ENCODE data around the gene HNRNPR.
"Not testable (repeated sequence)": the region's sequence is repeated elsewhere in the genome, so short reads cannot be mapped to it uniquely, and the experiment has no call there.

Gene HNRNPR

DNA sequence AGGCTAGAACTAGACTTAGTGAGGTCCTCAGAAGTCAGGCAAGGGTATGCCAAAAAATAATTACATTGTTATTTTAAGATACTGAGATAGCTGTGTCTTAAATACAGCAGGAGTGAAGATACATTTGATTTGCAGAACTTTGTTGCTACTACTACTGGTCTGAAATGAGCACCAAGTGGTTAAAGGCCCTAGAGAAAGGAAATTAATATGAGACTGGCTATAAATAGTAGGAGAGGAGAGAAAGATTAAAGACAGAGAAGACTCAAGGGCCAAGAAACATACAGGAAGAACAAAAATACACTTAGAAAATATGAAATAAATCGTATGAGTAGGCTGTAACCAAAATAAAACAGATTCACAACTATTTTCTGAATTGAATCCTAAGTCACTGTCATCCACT lies 21.3 kb downstream of the HNRNPR start:
- no peak for DNase-seq

DNA sequence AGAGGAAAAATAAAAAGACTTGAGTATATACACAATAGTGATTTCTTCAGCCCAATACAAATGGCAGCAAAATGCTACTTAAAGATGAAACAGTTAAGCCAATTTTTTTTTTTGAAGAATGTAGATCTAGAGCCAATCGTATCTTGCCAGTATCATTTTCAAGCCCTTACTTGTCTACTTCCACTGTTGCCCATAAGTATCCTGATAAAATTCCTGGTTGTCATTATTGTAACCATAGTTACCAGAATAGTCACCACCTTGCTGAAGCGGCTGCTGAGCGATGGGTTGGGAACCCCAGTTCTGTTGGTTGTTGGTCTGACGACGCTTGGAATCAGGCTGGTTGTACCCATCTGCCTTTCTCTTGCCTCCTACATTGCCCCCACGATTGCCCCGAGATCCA lies 33.8 kb downstream of the HNRNPR start:
- not testable (repeated sequence) for DNase-seq

DNA sequence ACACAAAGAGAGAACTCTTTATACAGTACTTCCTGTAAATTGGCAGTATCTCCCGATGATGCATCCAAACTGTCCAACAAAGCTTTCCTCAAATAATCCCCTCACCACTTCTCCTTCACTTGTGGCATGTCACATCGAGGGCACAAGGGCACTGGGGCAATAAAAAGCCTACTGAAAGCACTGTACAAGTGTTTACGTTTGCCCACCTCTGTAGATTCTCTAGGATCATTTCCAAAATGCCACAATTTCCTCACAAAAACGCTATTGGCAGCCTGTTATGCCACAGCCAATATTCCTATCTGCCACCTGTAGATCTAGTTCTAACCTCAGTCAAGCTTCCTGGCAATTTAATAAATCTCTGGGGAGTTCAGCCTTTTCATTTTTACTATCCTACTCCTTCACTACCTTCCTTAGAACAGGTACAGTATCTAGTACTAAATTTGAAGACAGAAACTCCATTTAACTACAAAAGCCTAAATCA lies 39.9 kb downstream of the HNRNPR start:
- DNase-seq = no peak

DNA sequence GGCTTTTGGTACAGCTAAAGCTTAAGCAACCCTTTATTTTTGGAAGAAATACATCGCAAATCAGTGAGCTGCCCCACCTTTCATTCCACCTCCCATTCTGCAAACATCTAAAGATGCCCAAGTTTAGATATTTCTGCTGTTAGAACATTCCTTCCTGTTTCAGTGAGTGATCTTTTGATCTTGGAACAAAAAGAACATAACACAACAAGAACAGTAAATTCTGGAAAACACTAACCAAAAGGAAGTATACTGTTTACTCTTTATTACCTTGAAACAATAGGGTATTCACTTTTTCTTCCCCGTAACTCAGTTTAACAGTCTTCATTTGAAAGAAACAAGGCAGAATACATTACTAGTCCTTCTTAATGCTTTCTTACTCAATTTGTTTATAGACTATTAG lies 40.6 kb downstream of the HNRNPR start:
- DNase-seq = no peak

DNA sequence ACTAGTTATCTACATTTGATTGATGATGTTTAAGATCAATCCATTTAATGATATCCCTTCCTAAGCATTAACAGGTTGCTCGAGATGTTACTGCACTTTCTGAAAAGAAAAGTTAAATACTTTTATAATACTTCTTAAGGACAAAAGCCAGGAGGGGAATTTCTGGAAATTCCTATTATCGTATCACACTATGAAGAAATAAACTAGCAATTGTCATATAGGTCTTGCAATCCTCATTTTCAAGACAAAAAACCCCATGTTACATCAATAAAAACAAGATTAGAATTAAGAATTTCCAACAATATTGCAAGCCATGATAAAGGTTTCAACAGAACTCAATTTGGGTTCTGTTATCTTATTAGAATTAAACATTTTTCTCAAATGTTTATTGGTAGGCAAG lies 47.2 kb downstream of the HNRNPR start:
- DNase-seq = no peak

GRCh38 chr1:23291706-23292105 lies 52.4 kb downstream of the HNRNPR start:
- DNase-seq = no peak

DNA sequence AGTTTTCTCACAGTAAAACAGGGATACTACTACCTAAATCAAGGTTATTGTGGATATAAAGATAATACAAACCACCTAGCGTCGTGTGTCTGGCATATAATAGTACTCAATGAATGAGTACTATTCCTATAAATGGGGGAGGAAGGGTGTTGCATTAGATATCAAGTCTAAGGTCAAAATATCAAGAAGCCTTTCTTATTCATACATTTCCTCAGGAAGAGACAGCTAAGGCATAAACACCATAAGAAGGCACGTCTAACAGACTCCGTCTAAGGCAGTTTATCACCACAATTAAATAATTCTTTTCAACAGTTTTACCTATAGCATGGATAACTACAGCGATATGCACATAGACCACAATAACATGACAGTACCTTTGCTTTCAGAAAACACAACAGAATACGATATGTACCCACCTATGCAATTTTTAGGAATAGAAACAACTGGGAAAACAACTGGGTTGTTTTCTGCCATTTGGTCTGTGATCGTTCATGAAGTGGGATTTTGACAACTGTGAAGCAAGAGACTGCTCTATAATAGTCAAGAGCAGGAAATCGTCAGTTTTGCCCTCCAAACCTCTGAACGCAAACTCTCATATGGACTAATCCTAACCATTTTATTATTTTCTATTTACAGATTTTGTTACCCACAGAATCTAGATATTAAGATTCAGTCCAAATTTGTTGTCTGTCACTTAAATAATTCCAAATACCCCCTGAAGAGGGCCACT lies 53.1 kb downstream of the HNRNPR start:
- no peak for DNase-seq

- DNase-seq = no peak
Measured at GRCh38 chr1:23288671-23289070, 55.4 kb downstream of the HNRNPR start.

DNA sequence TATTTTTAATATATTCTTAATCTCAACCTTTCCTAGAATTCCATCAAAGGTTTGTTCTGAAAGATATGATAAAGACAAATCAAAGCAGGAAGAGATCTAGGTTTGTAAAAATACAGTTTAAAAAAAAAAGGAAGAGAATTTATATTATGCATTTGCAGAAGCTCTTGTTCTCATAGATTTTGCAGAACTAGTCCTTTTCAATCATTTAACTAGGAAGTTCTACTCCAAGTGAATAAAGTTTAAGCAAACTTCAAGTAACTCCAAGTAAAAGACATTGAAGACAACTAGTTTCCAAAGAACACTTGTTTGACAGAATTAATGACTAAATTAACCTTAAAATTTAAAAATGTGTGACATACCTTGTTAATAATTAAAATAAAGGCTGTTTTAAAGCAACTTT lies 55.9 kb downstream of the HNRNPR start:
- no peak for DNase-seq

DNA sequence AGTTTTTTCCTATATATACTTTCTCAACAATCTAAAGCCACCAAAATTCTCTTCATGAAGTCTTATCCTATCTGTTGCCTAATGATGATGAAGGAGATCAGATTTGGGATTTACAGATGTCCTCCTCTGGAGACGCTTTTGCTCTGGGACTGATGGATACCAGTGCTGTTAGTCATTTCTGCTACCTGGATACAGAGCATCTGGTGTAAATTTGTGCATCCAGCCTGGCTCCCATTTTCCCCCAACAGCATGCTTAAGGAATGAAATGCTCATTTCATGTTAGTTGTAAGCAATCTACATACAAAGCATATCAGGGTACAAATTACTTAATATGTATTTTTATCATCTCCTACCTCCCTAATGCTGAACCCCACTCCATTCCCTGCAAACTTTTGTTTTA lies 57.7 kb downstream of the HNRNPR start:
- DNase-seq = no peak

DNA sequence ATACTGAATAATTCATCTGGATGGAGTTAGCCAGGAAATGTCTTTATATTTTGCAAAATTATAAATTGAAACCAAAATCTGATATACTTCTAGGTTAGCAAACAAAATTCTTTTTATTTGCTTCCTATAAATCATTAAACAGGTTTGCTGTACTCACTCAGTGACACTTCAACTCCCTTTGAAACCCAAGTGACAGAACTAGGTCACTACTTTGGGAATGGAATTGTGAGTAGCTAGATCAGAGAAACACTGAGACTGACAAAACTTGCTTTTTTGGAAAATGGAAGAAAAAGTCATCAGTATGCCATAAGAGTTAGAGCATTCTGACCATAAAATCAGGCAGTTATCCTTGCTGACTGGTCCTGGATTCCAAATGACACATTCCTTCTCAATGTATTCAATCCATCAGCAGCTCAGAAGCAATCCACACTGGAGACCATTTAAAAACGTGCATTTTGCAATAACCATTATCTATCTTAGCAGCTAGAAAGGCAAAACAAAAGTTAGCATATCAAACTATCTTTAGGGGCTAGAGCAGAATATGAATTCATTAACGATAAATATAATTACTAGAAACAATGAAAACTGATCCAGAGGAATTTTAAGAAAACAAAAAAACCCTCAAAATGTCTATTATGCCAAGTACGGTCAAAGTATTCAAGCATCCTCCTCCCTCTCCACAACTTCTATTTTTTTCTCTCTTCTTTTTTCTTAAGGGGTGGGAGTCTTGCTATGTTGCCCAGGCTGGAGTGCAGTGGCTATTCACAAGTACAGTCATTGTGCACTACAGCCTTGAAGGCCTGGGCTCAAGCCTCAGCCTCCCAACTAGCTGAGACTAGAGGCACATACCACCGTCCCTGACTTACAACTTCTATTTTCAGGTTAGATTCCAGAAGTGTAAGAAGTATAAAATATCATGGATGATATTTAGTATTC lies 60.1 kb downstream of the HNRNPR start:
- DNase-seq = no peak

DNA sequence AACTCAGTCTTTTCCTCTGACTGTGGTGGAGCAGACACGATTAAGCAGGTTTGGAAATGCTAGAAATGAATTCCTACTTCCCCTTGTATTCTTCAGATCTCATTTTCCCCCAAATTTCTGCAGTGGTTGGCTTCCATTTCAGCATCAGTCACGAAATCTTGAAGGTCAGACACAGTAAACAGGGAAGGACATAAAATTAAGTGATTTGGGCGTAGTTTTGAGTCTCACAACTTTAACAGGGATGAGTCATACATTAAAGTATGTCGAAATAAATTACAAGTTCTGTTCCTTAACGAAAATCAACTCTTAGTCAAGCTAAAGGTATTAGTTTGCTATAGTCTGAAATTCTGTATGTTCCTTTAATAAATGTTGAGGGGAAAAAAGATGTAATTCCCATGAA lies 61.1 kb downstream of the HNRNPR start:
- DNase-seq = no peak

DNA sequence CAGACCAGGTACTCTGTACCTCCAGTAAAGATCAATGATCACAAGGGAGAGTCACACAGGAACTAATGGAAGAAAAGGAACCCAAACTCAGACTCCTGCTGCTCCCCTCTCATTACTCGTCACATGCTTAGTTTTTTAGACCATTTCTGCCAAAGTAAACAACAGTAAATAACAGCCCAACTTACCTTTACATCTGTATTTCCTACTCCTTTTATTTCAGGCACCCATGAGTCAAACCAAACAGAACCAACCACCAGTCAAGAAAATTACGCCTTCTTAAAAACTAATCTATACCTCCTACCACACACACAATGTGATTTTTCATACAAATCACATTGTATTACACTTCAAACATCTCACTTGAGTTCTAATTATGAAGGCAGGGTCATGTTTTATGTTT lies 65.4 kb downstream of the HNRNPR start:
- no peak for DNase-seq

- DNase-seq = no peak
Measured at GRCh38 chr1:23276531-23276930, 67.6 kb downstream of the HNRNPR start.

GRCh38 chr1:23274134-23274505 lies 70.0 kb downstream of the HNRNPR start:
- no peak for DNase-seq

DNA sequence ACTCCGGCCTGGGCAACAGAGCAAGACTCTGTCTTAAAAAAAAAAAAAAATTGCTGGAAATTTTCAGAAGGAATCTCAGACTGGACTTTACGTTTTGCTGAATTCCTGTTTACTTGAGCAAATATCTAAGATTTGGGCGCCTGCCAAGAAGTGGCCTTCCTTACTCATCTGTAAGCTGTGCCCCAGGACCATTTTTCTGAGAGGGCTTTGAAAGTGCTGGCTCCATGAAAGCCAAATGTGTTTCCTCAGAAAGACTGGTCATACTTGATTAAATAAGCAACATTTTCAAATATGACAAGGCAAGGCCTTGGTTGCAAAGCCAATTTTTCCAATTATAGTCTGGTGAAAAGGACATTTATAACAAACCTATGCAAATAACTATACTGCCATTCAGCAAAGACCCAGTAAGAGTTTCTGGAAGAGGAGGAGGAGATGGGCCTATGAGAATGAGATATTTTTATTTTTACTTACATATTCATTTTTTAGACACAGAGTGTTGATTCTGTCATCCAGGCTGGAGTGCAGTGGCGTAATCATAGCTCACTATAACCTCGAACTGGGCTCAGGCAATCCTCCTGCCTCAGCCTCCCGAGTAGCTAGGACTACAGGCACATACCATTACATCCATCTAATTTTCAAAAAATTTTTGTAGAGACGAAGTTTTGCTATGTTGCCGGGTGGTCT lies 70.5 kb downstream of the HNRNPR start:
- DNase-seq = no peak

DNA sequence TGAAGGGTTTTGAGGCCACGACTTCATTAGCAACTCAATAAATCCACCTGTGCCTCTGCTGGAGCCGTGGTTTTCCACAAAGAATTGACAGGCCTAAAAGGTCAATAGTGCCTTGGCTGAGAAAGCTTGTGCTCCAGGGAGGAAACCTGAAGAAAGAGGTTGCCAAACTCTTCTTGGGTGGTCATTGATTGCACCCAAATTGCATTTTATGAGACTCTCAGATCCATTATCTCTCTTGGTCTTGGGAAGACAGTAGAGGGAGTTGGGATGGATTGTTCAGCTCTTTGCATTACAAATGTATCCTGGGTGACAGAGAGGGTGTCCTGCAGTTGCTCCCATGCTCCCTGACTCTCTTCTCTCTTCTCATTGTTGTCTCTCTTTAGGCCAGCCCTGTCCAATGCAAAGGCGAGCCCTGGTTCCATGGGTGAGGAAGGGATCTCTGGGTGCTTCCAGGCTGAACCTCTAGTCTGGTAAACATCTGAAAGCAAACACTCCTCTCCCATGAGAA lies 80.7 kb downstream of the HNRNPR start:
- DNase-seq = no peak

GRCh38 chr1:23258082-23258481 lies 86.0 kb downstream of the HNRNPR start:
- DNase-seq = not testable (repeated sequence)

GRCh38 chr1:23257371-23257770 lies 86.7 kb downstream of the HNRNPR start:
- DNase-seq = not testable (repeated sequence)
